G401 (cell line): ENCODE data around the gene MAN2C1. TPM values are rescaled to one million over a fixed set of nuclear protein-coding genes. Genes with fewer than 3 reads are reported as not detected.
A peak's percentile ranks its signal among the peaks of the same experiment; 100 is the strongest.
"Not testable (repeated sequence)": the region's sequence is repeated elsewhere in the genome, so short reads cannot be mapped to it uniquely, and the experiment has no call there.

ENCODE experiments used
- DNase-seq: peaks from one replicate; pipeline ENCODE4 v3.0.0-alpha.2; 2015; ENCODE audit warnings: low spot score
- in situ Hi-C: cut with HindIII; loops from 2 replicates; pipeline ENCODE4 v1.10.0; 2016; ENCODE audit warnings: low sequenced_read_pairs, mixed read lengths
- total RNA-seq: library from RNA; depleted of rRNA; stranded (reverse); fragments of >200 nt; shearing (Covaris generic); gene quantifications from 2 replicates; pipeline ENCODE4 v1.2.3, GENCODE V29; 2014; rRNA removed

The MAN2C1 gene
- total RNA-seq, 1 experiment from 2014 or later, result 59.1 TPM

DNA sequence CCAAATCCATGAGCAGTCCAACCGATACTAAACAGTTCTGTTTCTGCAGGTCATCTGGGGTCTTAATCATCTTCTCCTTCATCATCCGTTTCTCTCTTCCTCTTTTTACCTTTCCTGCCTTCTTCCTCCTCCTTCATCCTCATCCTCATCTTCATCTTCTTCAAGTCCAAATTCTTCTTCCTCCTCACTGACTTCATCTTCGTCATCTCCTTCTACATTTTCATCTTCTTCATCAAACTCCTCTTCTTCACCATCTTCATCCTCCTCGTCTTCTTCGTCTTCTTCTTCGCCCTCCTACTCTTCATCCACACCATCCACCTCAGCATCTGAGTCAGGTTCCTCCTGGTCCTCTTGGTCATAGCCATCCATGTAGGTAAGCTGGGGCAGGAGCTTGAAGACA is 46.7 kb downstream of the MAN2C1 start:
- in situ Hi-C loops, result no loop called here
- no peak for DNase-seq

DNA sequence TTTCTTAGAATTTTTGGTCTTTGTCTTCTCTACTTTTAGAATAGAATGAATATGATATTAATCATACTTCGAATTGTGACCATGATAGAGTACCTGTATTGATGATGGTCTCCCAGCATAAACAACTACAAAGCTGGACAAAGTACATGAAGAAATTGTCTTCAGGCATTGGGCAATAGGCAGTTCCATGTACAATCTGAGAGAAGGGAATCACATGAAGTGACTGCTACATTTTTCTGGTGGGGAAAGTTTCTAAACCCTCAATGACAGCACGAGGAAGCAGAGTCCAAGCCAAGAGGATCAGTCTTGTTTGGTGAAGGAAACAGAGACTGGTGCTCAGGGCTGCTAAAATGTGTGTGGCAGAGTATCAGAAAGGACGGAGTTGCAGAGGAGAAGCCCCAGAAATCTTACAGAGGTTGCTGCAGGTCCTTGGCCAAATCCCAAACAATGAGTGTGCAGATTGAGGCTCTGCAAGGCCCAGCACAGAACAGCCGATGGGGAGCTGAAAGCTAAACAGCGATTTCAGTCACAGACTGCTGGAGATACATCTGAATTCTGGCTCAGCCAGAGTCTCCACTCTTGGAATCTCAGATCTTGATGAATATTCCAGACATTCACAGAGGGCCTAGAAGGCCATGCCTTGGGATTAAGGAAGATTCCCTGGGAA is 49.0 kb downstream of the MAN2C1 start:
- DNase-seq, in situ Hi-C loops: not testable (repeated sequence)

DNA sequence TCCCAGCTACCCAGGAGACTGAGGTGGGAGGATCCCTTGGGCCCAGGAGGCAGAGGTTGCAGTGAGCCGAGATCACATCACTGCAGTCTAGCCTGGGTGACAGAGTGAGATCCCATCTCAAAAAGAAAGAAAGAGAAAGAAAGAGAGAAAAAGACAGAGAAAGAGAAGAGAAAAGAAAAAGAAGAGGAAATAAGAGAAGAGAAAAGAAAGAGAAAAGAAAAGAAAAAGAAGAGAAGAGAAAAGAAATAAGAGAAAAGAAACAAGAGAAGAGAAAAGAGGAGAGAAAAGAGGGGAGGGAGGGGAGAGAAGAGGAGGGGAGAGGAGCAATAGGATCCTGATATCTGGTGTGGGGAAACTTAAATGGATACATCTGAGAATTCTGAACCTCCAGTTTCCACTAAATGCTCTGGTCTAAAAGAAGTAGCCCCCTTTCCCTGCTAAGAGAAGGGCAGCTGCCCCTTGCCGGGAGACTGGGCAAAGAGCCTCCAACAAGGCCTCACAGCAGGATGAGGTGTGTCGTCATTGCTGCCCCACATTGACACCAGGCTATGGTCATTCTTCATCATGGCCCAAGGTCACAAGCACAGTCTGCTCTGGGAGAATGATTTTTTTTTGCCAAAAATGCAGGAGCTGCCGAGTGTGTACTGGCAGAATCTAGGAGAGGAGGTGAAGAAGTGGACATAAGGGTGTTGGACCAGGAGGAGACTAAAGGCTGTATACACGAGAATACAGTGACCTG is 53.7 kb downstream of the MAN2C1 start:
- in situ Hi-C loops, result no loop called here
- no peak for DNase-seq

DNA sequence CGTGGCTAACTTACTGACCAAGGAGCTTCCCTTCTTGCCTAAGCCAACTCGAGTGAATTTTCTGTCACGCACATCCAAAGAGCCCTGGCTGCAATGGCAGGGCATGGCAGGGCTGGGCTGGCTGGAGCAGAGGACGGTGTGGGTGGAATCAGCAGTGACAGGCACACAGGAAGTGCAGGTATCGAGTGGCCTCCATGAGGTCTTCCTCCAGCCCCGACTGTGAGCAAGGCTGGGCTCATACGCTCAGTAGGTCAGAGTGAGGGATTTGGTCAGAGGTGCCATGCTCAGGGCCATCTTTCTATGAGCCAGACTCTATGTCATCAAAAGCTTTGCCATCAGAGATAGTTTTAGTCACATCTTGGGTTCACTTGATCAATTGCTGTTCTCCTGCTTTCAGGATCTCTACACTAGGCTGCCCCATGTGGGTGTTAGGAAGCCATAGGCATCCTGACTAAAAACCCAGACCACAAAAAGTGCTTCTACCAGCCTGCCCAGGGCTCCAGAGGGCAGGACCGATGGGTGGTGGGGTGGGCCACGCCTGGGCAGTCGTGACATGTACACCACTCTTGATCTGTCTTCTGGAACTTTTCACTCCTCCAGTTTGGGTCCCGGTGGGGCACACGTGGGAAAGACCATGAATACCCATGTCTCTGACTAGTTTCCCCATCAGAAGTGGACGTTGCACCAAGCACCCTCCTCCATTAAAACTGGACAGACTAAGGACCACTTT is 55.1 kb downstream of the MAN2C1 start:
- DNase-seq, result no peak
- in situ Hi-C loops, result no loop called here

DNA sequence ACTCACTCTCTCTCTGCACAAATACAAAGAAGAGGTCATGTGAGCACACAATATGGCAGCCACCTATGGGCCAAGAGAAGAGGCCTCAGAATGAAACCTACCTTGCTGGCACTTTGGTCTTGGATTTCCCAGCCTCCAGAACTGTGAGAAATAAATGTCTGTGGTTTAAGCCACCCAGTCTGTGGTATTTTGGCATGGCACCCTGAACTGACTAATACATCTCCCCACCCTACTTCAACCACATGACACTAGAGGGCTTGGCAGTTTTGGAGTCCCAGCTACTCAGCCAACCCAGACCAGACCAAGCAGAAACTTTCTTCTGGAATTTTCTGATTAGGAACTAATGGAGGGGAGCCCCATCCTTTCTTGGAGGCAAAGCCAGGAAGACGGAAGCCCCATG is 55.9 kb downstream of the MAN2C1 start:
- DNase-seq, in situ Hi-C loops: not testable (repeated sequence)

DNA sequence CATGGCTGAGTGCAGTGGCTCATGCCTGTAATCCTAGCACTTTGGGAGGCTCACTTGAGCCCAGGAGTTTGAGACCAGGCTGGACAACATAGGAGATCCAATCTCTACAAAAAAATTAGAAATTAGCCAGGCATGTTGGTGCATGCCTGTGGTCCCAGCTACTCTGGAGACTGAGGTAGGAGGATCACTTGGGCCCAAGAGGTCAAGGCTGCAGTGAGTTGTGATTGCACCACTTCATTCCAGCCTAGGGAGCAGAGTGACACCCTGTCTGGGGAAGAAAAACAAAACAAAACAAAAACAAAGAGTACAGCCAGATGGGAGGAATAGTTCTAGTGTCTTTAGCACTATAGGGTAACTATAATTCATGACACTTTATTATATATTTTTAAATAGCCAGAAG is 58.7 kb downstream of the MAN2C1 start:
- in situ Hi-C loops, result no loop called here
- no peak for DNase-seq

DNA sequence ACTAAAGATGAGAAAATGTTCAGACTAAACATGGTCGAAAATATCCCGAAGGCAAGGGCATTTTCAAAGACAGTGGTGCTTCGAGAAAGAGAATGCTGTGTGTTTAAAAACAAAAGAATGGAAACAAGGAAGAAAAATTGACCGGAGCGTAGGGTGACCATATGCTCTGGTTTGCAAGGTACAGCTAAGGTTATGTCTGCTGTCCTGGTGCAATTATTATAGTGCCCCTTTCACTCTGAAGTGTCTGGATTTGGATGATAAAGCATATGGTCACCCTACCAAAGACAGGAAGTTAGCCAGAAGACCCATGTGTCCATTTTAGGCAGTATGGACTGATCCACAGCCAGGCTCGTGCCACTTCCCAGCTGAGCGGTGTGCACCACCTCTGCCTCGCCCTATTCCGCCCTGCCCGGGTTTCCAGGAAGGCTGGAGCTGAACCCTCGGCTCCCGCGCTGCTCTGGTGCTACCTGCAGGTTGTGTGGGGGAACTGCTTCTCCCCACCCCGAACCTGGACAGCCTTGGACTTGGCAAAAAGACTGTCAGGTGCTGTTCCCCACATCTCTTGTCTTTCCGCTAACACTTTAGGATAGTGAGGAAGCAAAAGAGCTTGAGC is 60.5 kb downstream of the MAN2C1 start:
- in situ Hi-C loops, result no loop called here
- peak; percentile 14 for DNase-seq

DNA sequence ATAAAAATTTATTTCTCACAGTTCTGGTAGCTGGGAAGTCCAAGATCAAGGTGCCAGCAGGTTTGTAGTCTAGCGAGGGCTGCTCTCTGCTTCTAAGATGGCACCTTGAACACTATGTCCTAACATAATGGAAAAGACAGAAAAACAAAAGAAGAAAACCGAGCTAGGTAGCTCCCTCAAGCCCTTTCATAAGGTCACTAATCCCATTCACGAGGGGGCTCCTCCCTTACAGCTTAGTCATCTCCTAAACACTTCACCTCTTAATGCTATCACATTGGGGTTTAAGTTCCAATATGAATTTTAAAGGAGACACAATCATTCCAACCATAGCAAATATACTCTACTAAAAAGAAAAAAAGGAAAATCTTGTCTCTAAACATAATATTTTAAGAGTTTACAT is 62.2 kb downstream of the MAN2C1 start:
- in situ Hi-C loops, result no loop called here

More for the DNA sequence above, 62.2 kb downstream of the MAN2C1 start:
- no peak for DNase-seq

Other genes with a start within 250 kb of the MAN2C1 start
- gene C15orf39, start 166.7 kb downstream of the MAN2C1 start, total RNA-seq, result 4.0 and 11.3 TPM in 2 replicates
- gene GOLGA6C, start 110.3 kb downstream of the MAN2C1 start, total RNA-seq, result not detected in 2 replicates
- not detected in 2 replicates for gene GOLGA6D, start 85.8 kb downstream of the MAN2C1 start, total RNA-seq
- gene COMMD4, start 32.5 kb downstream of the MAN2C1 start, total RNA-seq, result 199 and 243 TPM in 2 replicates
- gene NEIL1, start 21.6 kb downstream of the MAN2C1 start, total RNA-seq, result 2.3 and 9.1 TPM in 2 replicates
- gene SIN3A, start 83.1 kb upstream of the MAN2C1 start, total RNA-seq, result 23.3 and 44.2 TPM in 2 replicates
- gene PTPN9, start 210.7 kb upstream of the MAN2C1 start, total RNA-seq, result 14.4 and 23.9 TPM in 2 replicates